ENCODE measurements around the gene UBE2K. TPM values are rescaled to one million over a fixed set of nuclear protein-coding genes. Genes with fewer than 3 reads are reported as not detected.
"Not testable (repeated sequence)": the region's sequence is repeated elsewhere in the genome, so short reads cannot be mapped to it uniquely, and the experiment has no call there.

The UBE2K gene
- total and polyA plus RNA-seq, 8 donors, result 7.0 to 187 (median 38.4) TPM

GRCh38 chr4:39714166-39714565, 16.2 kb downstream of the UBE2K start:
- Histone ChIP-seq H3K4me3 (no peak overlapping the region), H3K36me3 (peaks cover 0 to 21% (median 14%) of the 10 kb centered on the region in 4 donors), H3K9me3 (no peaks in the 10 kb centered on the region), H3K4me1 (peaks cover 13 to 70% (median 40%) of the 10 kb centered on the region in 4 donors), H3K27ac (peak overlapping the region in 2 of 5 donors; percentile 18 to 19), H3K27me3 (no peaks in the 10 kb centered on the region)
- no peak for DNase-seq
- intact Hi-C loops (cut with DNase I; ENCODE audit: low total_unique reads), result no loop called here
- 72 to 75% (median 73%) methylated on average over 3 of the region's 3 CpGs for WGBS, 5 donors
- no peak for TF ChIP-seq POLR2AphosphoS5 (IDR thresholded peaks at IDR 0.05)
- no peak for TF ChIP-seq CTCF (IDR thresholded peaks at IDR 0.05)
- TF ChIP-seq POLR2A (IDR thresholded peaks at IDR 0.05), result no peak
- TF ChIP-seq EP300 (IDR thresholded peaks at IDR 0.05), result no peak

GRCh38 chr4:39715788-39716187, 17.9 kb downstream of the UBE2K start:
- Histone ChIP-seq H3K4me1 (peaks cover 15 to 69% (median 41%) of the 10 kb centered on the region in 4 donors), H3K4me3 (no peak overlapping the region), H3K36me3 (peaks cover 0 to 21% (median 14%) of the 10 kb centered on the region in 4 donors), H3K27ac (no peak overlapping the region), H3K9me3 (no peaks in the 10 kb centered on the region), H3K27me3 (no peaks in the 10 kb centered on the region)
- intact Hi-C loops (cut with DNase I; ENCODE audit: low total_unique reads), result no loop called here
- no peak for DNase-seq
- no peak for TF ChIP-seq POLR2AphosphoS5 (IDR thresholded peaks at IDR 0.05)
- no peak for TF ChIP-seq POLR2A (IDR thresholded peaks at IDR 0.05)
- no peak for TF ChIP-seq EP300 (IDR thresholded peaks at IDR 0.05)
- TF ChIP-seq CTCF (IDR thresholded peaks at IDR 0.05), result no peak
- WGBS, 5 donors, result 69 to 78% (median 72%) methylated on average over 3 of the region's 3 CpGs

- H3K4me3 ChIP-seq, result no peak overlapping the region
- H3K9me3 ChIP-seq, result no peaks in the 10 kb centered on the region
- DNase-seq, result no peak
- intact Hi-C loops (cut with DNase I; ENCODE audit: low total_unique reads), result no loop called here
- H3K27me3 ChIP-seq, result no peaks in the 10 kb centered on the region
- TF ChIP-seq POLR2AphosphoS5 (IDR thresholded peaks at IDR 0.05) (no peak), CTCF (IDR thresholded peaks at IDR 0.05) (no peak), POLR2A (IDR thresholded peaks at IDR 0.05) (no peak), EP300 (IDR thresholded peaks at IDR 0.05) (no peak)
- peaks cover 15 to 70% (median 44%) of the 10 kb centered on the region in 4 donors for H3K4me1 ChIP-seq
- H3K27ac ChIP-seq, result no peak overlapping the region
- 83 to 92% (median 85%) methylated on average over 11 of the region's 11 CpGs for WGBS, 5 donors
- H3K36me3 ChIP-seq, result peaks cover 0 to 21% (median 14%) of the 10 kb centered on the region in 4 donors
Observed at GRCh38 chr4:39716356-39716755, 18.4 kb downstream of the UBE2K start.

- 83 to 93% (median 87%) methylated on average over 10 to 19 of the region's 19 CpGs for WGBS, 5 donors
- intact Hi-C loops (cut with DNase I; ENCODE audit: low total_unique reads), result not testable (repeated sequence)
Observed at GRCh38 chr4:39717743-39718142, 19.8 kb downstream of the UBE2K start.

More at GRCh38 chr4:39717743-39718142, 19.8 kb downstream of the UBE2K start:
- not testable (repeated sequence) for H3K27me3 ChIP-seq, H3K4me3 ChIP-seq, H3K27ac ChIP-seq, DNase-seq, H3K9me3 ChIP-seq
- peaks cover 0 to 18% (median 16%) of the 10 kb centered on the region in 4 donors for H3K36me3 ChIP-seq
- peaks cover 15 to 79% (median 47%) of the 10 kb centered on the region in 4 donors for H3K4me1 ChIP-seq

All from stomach (tissue), 9 donors.